HepG2 (cell line): Measurements from ENCODE around the gene TRPV2. TPM values are rescaled to one million over a fixed set of nuclear protein-coding genes. Genes with fewer than 3 reads are reported as not detected.

ENCODE experiments used
- ERF ChIP-seq: IDR thresholded peaks from 2 replicates; pipeline ENCODE4 v1.6.1; 2018; ENCODE audit warnings: missing biosample characterization, missing genetic modification reagents
- ISX ChIP-seq: sonication (generic); formaldehyde crosslinking; conservative IDR thresholded peaks from 2 replicates; pipeline ENCODE4 v1.5.0; 2020; ENCODE audit warnings: missing genetic modification reagents
- KLF11 ChIP-seq: IDR thresholded peaks from 2 replicates; pipeline ENCODE4 v1.6.1; 2016; ENCODE audit warnings: missing compliant biosample characterization
- KLF13 ChIP-seq: sonication (generic); formaldehyde crosslinking; IDR thresholded peaks from 2 replicates; pipeline ENCODE4 v1.4.0; 2020; ENCODE audit warnings: mild to moderate bottlenecking, missing genetic modification reagents
- MEF2D ChIP-seq: sonication (generic); formaldehyde crosslinking; IDR thresholded peaks from 2 replicates; pipeline ENCODE4 v1.5.1; 2020; ENCODE audit warnings: mild to moderate bottlenecking, missing genetic modification reagents
- PRPF4 ChIP-seq: fragments of 200-400 bp; formaldehyde crosslinking; IDR thresholded peaks from 2 replicates; pipeline ENCODE4 v1.6.1; 2016; ENCODE audit warnings: low read length, low read depth; ENCODE audit not compliant: poor library complexity, severe bottlenecking
- SALL1 ChIP-seq: sonication (generic); formaldehyde crosslinking; IDR thresholded peaks from 2 replicates; pipeline ENCODE4 v1.8.0; 2022; ENCODE audit warnings: mild to moderate bottlenecking, missing genetic modification reagents
- TOPORS ChIP-seq: sonication (generic); formaldehyde crosslinking; IDR thresholded peaks from 2 replicates; pipeline ENCODE4 v1.8.0; 2023; ENCODE audit warnings: mild to moderate bottlenecking, missing genetic modification reagents
- ZBTB3 ChIP-seq: sonication (generic); formaldehyde crosslinking; IDR thresholded peaks from 2 replicates; pipeline ENCODE4 v1.4.0; 2020; ENCODE audit warnings: low read depth, mild to moderate bottlenecking, moderate library complexity, missing genetic modification reagents, borderline replicate concordance
- ZNF121 ChIP-seq: sonication (generic); formaldehyde crosslinking; IDR thresholded peaks from 2 replicates; pipeline ENCODE4 v1.5.0; 2020; ENCODE audit warnings: mild to moderate bottlenecking, missing genetic modification reagents
- ZNF441 ChIP-seq: sonication (generic); formaldehyde crosslinking; IDR thresholded peaks from 2 replicates; pipeline ENCODE4 v1.7.0; 2021; ENCODE audit warnings: missing genetic modification reagents, borderline replicate concordance
- ZNF547 ChIP-seq: sonication (generic); formaldehyde crosslinking; IDR thresholded peaks from 2 replicates; pipeline ENCODE4 v1.5.1; 2020; ENCODE audit warnings: mild to moderate bottlenecking, missing genetic modification reagents
- ZNF569 ChIP-seq: sonication (generic); formaldehyde crosslinking; IDR thresholded peaks from 2 replicates; pipeline ENCODE4 v1.5.0; 2020; ENCODE audit warnings: mild to moderate bottlenecking, missing genetic modification reagents, moderate library complexity, borderline replicate concordance
- ZNF674 ChIP-seq: sonication (generic); formaldehyde crosslinking; IDR thresholded peaks from 2 replicates; pipeline ENCODE4 v1.5.0; 2020; ENCODE audit warnings: low read depth, mild to moderate bottlenecking, missing genetic modification reagents
- ZNF792 ChIP-seq: IDR thresholded peaks from 2 replicates; pipeline ENCODE4 v1.6.1; 2016
- polyA plus RNA-seq, 8 experiments: library from polyadenylated mRNA; depleted of rRNA in 3 of 8; stranded (reverse) in 7 of 8; unstranded in 1 of 8; fragments of >200 nt; fragmentation: Illumina TruSeq in 4 of 8; extraction: Trizol in 4 of 8; gene quantifications; 2 replicates each; pipeline versions ENCODE4 v1.2.1 to v1.2.3, GENCODE V29; 2011 to 2016; ENCODE audit warnings: low read depth in 4 of 8, missing spikeins in 1 of 8, mixed read lengths in 1 of 8; ENCODE audit not compliant: insufficient read depth in 1 of 8
- total RNA-seq, 5 experiments: library from RNA; depleted of rRNA; stranded (reverse); fragments of >200 nt; fragmentation: Illumina TruSeq; extraction: Trizol; gene quantifications; 2 replicates each; pipeline ENCODE4 v1.2.3, GENCODE V29; 2016; ENCODE audit warnings: low read depth in 1 of 5
- TF ChIP-seq, protein P1 (sequence below): sonication (generic); formaldehyde crosslinking; IDR thresholded peaks from 2 replicates; pipeline ENCODE4 v1.4.0; 2020; ENCODE audit warnings: missing genetic modification reagents; ENCODE audit errors: not compliant biosample characterization
- TF ChIP-seq, protein P2 (sequence below): sonication (generic); formaldehyde crosslinking; IDR thresholded peaks from 2 replicates; pipeline ENCODE4 v1.5.0; 2020; ENCODE audit warnings: mild to moderate bottlenecking, missing genetic modification reagents, borderline replicate concordance
- TF ChIP-seq, protein P3 (sequence below): IDR thresholded peaks from 2 replicates; pipeline ENCODE4 v1.6.1; 2018; ENCODE audit warnings: missing genetic modification reagents

Gene TRPV2
- total and polyA plus RNA-seq, 2 of the 13 experiments (the other 11 are each of a cell fraction or from before 2014, with no cell fraction given) = 13.6 to 21.3 TPM

DNA sequence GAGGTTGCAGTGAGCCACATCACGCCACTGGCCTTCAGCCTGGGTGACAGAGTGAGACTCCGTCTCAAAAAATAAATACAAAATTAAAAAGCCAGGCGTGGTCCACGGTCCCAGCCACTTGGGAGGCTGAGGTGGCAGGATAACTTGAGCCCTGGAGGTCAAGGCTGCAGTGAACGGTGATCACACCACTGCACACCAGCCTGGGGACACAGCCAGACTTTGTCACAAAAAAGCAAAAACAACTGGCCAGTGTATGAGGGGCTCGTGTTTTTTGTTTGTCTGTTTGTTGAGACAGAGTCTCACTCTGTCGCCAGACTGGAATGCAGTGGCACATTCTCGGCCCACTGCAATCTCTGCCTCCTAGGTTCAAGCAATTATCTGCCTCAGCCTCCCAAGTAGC is 35.7 kb upstream of the TRPV2 start (continued):
- TF ChIP-seq TOPORS (CRISPR knock-in tag) = no peak
- 0 out of 2 replicates have a peak, but pooled peaks have one; percentile 8 for TF ChIP-seq ZNF121 (CRISPR knock-in tag)
- TF ChIP-seq ZNF547 = no peak
- TF ChIP-seq, protein P1, sequence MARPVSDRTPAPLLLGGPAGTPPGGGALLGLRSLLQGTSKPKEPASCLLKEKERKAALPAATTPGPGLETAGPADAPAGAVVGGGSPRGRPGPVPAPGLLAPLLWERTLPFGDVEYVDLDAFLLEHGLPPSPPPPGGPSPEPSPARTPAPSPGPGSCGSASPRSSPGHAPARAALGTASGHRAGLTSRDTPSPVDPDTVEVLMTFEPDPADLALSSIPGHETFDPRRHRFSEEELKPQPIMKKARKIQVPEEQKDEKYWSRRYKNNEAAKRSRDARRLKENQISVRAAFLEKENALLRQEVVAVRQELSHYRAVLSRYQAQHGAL (CRISPR knock-in tag) = no peak
- no peak for TF ChIP-seq MEF2D
- TF ChIP-seq, protein P2, sequence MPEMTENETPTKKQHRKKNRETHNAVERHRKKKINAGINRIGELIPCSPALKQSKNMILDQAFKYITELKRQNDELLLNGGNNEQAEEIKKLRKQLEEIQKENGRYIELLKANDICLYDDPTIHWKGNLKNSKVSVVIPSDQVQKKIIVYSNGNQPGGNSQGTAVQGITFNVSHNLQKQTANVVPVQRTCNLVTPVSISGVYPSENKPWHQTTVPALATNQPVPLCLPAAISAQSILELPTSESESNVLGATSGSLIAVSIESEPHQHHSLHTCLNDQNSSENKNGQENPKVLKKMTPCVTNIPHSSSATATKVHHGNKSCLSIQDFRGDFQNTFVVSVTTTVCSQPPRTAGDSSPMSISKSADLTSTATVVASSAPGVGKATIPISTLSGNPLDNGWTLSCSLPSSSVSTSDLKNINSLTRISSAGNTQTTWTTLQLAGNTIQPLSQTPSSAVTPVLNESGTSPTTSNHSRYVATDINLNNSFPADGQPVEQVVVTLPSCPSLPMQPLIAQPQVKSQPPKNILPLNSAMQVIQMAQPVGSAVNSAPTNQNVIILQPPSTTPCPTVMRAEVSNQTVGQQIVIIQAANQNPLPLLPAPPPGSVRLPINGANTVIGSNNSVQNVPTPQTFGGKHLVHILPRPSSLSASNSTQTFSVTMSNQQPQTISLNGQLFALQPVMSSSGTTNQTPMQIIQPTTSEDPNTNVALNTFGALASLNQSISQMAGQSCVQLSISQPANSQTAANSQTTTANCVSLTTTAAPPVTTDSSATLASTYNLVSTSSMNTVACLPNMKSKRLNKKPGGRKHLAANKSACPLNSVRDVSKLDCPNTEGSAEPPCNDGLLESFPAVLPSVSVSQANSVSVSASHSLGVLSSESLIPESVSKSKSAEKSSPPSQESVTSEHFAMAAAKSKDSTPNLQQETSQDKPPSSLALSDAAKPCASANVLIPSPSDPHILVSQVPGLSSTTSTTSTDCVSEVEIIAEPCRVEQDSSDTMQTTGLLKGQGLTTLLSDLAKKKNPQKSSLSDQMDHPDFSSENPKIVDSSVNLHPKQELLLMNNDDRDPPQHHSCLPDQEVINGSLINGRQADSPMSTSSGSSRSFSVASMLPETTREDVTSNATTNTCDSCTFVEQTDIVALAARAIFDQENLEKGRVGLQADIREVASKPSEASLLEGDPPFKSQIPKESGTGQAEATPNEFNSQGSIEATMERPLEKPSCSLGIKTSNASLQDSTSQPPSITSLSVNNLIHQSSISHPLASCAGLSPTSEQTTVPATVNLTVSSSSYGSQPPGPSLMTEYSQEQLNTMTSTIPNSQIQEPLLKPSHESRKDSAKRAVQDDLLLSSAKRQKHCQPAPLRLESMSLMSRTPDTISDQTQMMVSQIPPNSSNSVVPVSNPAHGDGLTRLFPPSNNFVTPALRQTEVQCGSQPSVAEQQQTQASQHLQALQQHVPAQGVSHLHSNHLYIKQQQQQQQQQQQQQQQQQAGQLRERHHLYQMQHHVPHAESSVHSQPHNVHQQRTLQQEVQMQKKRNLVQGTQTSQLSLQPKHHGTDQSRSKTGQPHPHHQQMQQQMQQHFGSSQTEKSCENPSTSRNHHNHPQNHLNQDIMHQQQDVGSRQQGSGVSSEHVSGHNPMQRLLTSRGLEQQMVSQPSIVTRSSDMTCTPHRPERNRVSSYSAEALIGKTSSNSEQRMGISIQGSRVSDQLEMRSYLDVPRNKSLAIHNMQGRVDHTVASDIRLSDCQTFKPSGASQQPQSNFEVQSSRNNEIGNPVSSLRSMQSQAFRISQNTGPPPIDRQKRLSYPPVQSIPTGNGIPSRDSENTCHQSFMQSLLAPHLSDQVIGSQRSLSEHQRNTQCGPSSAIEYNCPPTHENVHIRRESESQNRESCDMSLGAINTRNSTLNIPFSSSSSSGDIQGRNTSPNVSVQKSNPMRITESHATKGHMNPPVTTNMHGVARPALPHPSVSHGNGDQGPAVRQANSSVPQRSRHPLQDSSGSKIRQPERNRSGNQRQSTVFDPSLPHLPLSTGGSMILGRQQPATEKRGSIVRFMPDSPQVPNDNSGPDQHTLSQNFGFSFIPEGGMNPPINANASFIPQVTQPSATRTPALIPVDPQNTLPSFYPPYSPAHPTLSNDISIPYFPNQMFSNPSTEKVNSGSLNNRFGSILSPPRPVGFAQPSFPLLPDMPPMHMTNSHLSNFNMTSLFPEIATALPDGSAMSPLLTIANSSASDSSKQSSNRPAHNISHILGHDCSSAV = no peak
- peak; percentile 90 for TF ChIP-seq ZNF441 (CRISPR knock-in tag)
- TF ChIP-seq PRPF4 = no peak
- 0 out of 2 replicates have a peak, but pooled peaks have one; percentile 26 for TF ChIP-seq SALL1 (CRISPR knock-in tag)
- TF ChIP-seq ZNF569 (CRISPR knock-in tag) = no peak
- TF ChIP-seq, protein P3, sequence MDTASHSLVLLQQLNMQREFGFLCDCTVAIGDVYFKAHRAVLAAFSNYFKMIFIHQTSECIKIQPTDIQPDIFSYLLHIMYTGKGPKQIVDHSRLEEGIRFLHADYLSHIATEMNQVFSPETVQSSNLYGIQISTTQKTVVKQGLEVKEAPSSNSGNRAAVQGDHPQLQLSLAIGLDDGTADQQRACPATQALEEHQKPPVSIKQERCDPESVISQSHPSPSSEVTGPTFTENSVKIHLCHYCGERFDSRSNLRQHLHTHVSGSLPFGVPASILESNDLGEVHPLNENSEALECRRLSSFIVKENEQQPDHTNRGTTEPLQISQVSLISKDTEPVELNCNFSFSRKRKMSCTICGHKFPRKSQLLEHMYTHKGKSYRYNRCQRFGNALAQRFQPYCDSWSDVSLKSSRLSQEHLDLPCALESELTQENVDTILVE (CRISPR knock-in tag) = no peak
- TF ChIP-seq ZBTB3 (CRISPR knock-in tag) = peak; percentile 59; the same call in 1 of the 2 replicates
- TF ChIP-seq ZNF674 (CRISPR knock-in tag) = no peak
- no peak for TF ChIP-seq ERF
- TF ChIP-seq ISX (CRISPR knock-in tag) = no peak
- TF ChIP-seq KLF11 (CRISPR knock-in tag) = no peak
- TF ChIP-seq ZNF792 (CRISPR knock-in tag) = no peak
- TF ChIP-seq KLF13 (CRISPR knock-in tag) = no peak
